Astrocyte of the spinal cord (primary cell): ENCODE results near the gene ACTR1A.

Experiments
- DNase-seq: peaks from one replicate; pipeline ENCODE4 v3.0.0; 2011; ENCODE audit warnings: low read depth, low spot score
- H3K4me3 ChIP-seq: 2 replicates; pipeline ENCODE4 v1.5.1; 2011; ENCODE audit warnings: low read depth, mild to moderate bottlenecking, low read length, moderate library complexity
- in situ Hi-C: cut with HindIII; loops from 2 replicates; pipeline ENCODE4 v1.10.0; 2017; ENCODE audit warnings: low sequenced_read_pairs
- TF ChIP-seq, protein P1 (sequence below): IDR thresholded peaks from 2 replicates; pipeline ENCODE4 v1.5.1; 2012; ENCODE audit warnings: low read depth, mild to moderate bottlenecking, low read length, inconsistent platforms

ACTR1A gene

DNA sequence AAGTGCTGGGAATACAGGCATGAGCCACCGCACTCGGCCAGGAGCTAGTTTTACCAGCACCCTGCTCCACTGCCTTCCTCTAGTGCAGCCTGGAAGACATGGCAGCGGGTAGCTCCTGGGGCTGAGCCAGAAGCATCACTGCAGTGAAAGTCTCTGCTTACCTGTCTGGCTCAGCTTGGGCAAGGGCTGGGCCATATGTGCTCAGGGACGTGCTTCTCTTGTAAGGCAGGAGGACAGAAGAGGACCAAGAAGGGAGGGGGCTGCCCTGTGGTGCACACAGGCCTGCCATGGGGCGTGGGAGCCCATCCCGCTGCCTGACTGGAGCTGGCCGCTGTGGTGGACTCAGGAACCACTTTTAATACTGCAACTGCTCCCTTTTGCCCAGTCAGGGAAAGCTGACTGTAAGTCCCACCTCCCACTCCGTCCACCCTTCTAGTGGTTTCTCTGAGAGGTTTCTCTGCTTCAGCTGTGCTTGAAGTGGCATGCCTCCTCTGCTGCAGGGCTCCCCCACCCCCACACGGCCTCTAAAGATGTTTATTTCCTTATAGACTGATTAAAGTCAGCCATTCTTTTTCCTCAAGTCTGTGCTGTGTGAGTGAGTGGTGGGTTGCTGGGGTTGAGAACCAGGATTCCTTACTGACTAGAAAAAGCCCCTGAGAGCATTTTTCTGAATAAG, 25.9 kb downstream of the ACTR1A start:
- in situ Hi-C loops: no loop called here
- no peak overlapping the region for H3K4me3 ChIP-seq
- TF ChIP-seq, protein P1, sequence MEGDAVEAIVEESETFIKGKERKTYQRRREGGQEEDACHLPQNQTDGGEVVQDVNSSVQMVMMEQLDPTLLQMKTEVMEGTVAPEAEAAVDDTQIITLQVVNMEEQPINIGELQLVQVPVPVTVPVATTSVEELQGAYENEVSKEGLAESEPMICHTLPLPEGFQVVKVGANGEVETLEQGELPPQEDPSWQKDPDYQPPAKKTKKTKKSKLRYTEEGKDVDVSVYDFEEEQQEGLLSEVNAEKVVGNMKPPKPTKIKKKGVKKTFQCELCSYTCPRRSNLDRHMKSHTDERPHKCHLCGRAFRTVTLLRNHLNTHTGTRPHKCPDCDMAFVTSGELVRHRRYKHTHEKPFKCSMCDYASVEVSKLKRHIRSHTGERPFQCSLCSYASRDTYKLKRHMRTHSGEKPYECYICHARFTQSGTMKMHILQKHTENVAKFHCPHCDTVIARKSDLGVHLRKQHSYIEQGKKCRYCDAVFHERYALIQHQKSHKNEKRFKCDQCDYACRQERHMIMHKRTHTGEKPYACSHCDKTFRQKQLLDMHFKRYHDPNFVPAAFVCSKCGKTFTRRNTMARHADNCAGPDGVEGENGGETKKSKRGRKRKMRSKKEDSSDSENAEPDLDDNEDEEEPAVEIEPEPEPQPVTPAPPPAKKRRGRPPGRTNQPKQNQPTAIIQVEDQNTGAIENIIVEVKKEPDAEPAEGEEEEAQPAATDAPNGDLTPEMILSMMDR: no peak
- no peak for DNase-seq

DNA sequence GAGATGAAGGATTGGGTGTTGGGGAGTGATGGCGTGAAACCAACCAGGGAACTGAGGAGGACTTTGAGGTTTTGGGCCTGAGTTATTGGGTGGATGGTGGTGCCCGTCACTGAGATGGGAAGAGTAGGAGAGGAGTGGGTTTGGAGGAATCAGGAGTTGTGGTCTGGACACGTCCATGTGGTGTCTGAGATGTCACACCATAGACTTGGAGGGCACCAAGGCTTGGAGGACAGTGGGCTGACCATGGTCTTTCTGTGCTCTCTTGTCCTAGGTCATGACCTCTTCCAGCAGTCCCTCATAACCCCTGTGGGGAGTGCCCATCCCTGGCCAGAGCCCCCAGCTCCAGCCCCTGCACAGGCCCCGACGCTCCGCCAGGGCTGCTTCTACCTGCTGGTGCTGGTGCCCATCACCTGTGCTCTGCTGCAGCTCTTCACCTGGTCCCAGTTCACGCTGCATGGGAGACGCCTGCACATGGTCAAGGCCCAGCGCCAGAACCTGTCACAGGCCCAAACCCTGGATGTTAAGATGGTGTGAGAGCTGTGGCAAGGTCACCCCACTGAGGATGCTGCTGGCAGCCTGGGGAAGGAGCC, 27.0 kb downstream of the ACTR1A start:
- in situ Hi-C loops: no loop called here
- no peak overlapping the region for H3K4me3 ChIP-seq

DNA sequence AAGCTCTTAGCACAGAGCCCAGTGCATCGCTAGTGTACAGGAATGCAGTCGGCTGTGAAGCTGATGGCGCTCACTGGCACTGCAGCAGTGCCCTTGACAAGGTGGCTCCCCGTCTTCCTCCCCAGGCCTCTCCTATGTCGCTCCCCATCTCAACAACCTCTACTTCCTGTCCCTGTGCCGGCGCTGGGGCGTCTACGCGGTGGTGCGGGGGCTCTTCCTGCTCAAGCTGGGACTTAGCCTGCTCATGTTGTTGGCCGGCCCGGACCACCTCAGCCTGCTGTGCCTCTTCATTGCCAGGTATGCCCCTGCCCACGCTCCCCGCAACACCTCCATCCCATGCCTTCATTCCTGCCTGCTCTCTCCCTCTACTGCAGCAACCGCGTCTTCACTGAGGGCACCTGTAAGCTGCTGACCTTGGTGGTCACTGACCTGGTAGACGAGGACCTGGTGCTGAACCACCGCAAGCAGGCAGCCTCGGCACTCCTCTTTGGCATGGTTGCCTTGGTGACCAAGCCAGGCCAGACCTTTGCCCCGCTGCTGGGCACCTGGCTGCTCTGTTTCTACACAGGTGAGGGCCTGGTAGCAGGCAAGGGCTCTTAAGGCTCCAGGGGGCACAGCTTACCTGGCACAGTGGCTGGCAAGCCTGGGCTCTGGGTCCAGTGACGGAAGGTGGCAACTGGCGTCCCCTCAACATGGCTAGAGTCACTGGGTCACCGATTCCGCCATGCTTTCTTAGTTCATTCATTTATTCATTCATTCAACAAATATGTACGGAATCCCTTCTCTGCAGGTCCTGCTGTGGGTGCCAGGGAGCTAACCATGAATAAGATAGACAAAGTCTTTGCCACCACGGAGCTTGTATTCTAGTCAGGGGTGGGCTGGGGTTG, 28.8 kb downstream of the ACTR1A start:
- DNase-seq: no peak
- TF ChIP-seq, protein P1: no peak

More for the DNA sequence above, 27.0 kb downstream of the ACTR1A start:
- TF ChIP-seq, protein P1: no peak
- DNase-seq: no peak

DNA sequence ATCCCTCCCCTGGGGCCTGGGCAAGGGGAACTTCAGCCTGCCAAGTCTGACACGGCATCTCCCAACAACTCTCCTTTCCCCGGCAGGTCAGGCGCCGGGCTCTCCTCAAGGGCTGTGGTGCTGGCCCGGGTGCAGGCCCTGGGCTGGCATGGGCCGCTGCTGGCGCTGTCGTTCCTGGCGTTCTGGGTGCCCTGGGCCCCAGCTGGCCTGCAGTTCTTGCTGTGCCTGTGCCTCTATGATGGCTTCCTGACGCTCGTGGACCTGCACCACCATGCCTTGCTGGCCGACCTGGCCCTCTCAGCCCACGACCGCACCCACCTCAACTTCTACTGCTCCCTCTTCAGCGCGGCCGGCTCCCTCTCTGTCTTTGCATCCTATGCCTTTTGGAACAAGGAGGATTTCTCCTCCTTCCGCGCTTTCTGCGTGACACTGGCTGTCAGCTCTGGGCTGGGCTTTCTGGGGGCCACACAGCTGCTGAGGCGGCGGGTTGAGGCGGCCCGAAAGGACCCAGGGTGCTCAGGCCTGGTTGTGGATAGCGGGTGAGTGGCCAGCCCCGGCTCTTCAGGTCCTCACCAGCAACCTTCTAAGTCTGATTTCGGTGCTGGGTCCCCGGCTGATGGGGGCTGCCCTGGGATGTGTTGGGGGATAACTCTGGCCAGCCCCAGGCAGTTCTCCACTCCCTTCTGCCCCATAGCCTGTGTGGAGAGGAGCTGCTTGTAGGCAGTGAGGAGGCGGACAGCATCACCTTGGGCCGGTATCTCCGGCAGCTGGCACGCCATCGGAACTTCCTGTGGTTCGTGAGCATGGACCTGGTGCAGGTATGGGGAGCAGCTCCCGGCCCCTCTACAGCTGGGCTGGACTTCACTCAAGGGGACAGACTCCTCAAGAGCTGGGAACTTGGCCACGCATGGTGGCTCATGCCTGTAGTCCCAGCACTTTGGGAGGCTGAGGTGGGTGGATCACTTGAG, 31.6 kb downstream of the ACTR1A start:
- H3K4me3 ChIP-seq: no peak overlapping the region
- DNase-seq: no peak
- TF ChIP-seq, protein P1: no peak
- in situ Hi-C loops: no loop called here

More for the DNA sequence above, 28.8 kb downstream of the ACTR1A start:
- in situ Hi-C loops: no loop called here
- H3K4me3 ChIP-seq: no peak overlapping the region

DNA sequence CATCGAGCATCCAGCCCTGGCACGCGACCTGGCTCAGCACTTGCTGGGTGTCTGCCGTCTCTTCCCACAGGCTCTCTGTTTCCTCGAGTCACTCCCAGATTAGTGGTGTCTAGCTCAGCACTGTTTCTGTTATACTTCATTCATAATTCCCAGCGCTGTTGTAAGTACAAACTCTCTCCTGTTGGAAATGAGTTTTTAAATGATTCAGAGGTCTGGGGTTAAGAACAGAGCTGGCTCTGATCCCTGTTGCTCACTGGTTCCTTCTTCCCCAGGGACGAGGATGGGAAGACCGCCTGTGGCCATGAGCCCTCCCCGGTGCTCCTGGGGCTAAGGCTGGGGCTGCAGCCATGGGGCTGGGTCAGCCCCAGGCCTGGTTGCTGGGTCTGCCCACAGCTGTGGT, 33.8 kb downstream of the ACTR1A start:
- no peak for DNase-seq
- in situ Hi-C loops: no loop called here
- TF ChIP-seq, protein P1: no peak
- no peak overlapping the region for H3K4me3 ChIP-seq

DNA sequence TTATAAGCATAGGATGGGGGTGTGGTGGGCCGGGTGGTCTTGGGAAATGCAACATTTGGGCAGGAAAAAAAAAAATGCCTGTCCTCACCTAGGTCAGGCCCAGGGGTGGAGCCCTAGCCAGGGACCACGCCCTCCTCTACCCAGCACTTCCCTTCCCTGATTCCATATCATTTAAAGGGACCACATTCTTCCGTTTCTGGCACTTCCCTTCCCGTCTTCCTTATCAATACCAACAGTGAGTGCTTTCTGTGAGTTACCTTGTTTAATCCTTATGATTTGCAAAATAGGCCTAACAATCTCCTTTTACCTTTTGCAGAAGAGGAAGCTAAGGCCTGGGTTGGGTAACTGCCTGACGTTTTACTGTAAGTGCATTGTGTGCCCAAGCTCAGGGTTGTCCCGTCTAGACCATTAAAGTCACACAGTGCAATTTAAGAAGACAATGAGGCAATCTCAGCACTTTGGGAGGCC, 34.5 kb downstream of the ACTR1A start:
- TF ChIP-seq, protein P1: no peak

More for the DNA sequence above, 34.5 kb downstream of the ACTR1A start:
- in situ Hi-C loops: no loop called here
- H3K4me3 ChIP-seq: no peak overlapping the region
- DNase-seq: no peak
